ENCODE data around the gene SUCLA2. TPM values are rescaled to one million over a fixed set of nuclear protein-coding genes. Genes with fewer than 3 reads are reported as not detected.
"Not testable (repeated sequence)": the region's sequence is repeated elsewhere in the genome, so short reads cannot be mapped to it uniquely, and the experiment has no call there.

The SUCLA2 gene
- total RNA-seq, 1 experiment from 2014 or later = 54.4 TPM

DNA sequence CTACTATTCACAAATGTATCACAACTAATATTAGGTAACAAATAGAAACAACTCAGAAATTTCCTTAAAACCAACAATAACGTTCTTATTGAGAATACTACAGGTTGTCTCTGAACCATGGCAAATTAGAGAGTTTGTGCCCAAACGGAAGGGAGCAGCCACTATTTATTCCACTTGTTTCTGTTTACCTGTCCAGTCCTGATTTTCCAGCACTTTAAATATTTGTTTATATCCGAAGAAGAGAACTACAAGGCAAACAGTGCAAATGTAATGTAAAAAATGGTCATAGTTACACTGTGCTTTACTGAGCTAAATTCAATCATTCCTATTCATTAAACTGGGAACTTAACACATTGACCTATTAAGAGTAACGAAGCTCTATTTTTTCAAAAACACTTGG lies 9.2 kb downstream of the SUCLA2 start:
- DNase-seq (ENCODE audit: low read depth) = no peak

DNA sequence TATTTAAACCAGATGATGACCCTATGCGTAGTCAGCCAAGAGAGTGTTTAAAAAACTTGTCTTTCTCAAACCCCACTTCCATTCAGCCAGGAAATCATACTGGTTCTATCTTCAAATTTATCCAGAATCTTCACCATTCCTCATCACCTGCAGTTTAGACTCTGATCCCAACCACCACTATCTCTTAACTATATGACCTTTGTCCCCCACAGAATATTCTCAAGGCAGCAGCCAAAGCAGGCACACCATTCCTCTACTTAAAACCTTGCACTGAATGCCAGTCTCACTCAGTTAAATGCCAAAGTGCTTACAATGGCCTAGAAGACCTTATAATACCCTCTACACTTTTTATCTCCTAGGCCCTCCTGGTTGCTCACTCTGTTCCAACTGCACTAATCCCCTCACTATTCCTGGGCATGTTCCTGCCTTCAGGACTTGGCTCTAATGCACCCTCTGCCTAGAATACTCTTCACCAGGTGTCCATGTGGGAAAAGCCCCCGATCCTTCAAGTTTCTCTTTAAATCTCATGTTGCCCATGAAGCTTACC lies 10.1 kb downstream of the SUCLA2 start:
- no peak for DNase-seq (ENCODE audit: low read depth)

GRCh38 chr13:47990427-47990826 lies 10.6 kb downstream of the SUCLA2 start:
- no peak for DNase-seq (ENCODE audit: low read depth)

- no peak for DNase-seq (ENCODE audit: low read depth)
Measured at GRCh38 chr13:47983070-47983469, 18.0 kb downstream of the SUCLA2 start.

- no peak for DNase-seq (ENCODE audit: low read depth)
Measured at GRCh38 chr13:47976325-47976724, 24.7 kb downstream of the SUCLA2 start.

DNA sequence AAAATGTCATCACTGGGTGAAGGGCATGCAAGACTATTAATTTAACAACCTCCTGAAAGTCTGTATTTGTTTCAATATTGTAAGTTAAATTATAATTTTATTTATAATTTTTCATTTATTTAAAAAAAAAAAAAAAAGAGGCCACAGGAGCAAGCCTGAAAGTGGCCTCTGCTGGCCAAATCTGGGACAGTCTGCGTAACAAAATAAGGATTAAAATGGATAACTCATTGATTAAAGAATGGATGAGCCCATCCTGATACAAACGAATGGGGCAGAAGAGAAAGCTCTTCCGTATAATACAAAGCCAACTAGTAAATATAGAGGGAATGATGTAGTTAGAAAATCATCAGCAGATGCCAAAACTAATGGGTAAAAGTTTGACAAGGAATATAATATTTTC lies 36.2 kb downstream of the SUCLA2 start:
- DNase-seq (ENCODE audit: low read depth) = no peak

GRCh38 chr13:47962237-47962636 lies 38.8 kb downstream of the SUCLA2 start:
- no peak for DNase-seq (ENCODE audit: low read depth)

DNA sequence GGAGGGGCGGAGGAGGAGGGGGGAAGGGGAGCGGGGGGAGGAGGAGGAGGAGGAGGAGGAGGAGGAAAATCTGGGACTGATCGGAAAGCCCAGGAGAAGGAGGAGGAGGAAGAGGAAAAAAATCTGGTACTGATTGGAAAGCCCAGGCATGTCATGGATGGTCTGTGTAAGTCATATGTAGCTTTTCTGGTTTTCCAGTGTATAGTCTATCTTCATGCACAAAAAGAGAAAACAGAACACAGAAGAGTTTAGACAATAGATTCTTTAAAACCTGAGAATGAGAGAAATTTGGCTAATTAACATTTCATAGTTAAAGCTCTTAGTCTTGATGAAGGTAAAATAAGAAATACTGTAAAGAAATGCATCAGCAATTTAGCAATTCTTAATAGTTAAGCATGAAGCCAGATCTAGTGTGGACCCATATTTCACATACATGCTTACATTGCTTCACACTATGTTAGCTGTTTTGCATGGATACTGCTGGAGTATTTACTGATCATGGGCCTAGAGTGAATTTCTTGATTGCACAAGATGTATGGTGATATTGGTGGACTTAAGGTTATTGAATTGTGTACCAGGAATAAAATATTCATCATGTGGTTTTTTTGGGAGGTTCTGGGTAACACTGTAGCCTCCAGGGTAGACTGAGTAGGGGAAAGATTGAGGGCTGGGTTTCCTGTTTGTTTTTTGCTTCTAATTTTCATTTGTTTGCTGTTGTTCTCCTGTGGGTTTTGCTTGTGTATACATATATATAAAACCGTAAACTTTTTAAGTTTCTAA lies 41.4 kb downstream of the SUCLA2 start:
- DNase-seq (ENCODE audit: low read depth) = no peak

GRCh38 chr13:47957073-47957472 lies 44.0 kb downstream of the SUCLA2 start:
- no peak for DNase-seq (ENCODE audit: low read depth)

DNA sequence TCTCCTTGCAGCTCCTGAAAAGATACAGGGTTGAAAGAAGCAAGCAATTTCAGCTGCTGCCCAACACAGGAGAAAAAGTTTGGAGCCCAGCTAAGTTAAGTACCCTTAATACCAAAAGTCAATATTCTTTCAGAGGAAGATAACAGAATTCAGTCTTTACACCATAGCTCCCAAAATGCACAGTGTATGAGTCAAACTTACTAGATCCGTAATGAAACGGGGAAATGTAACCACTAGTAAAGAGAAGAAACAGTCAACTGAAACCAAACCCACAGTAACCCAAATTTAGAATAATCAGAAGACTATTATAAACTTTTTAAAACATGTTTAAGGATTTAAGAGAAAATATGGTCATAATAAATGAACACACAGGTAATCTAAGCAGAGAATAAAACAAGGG lies 45.2 kb downstream of the SUCLA2 start:
- no peak for DNase-seq (ENCODE audit: low read depth)

DNA sequence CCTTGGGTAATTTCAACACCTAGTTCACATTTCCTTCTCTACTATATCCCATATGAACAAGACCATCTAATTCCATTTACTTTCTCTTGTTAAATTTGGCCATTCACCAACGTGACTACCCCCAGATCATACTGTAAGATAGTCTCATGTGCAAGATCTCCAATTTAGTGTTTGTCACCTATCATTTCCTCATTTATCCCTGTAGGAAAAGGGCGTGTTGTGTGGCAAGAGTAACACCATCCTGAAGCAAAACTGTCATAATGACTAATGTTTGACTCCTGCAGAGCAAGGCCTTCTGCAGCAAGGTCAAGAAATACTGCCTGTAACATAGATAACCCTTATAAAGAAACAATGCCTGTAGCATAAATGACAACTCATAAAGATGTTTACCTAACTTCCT lies 51.3 kb downstream of the SUCLA2 start:
- DNase-seq (ENCODE audit: low read depth) = no peak

DNA sequence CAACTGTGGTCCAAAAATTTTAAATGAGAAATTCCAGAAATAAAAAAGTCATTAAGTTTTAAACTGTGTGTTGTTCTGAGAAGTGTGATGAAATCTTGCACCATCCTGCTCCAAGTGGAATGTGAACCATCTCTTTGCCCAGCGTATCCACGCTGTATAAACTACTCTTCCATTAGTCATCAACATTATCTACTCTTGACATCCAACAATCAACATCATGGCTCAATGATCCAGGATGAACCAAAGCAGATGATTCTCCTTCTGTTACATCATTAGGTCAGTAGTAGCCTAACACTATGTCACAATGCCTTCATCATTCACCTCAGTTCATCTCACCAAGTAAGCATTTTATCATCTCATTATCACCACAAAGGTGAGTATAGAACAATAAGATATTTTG lies 55.3 kb downstream of the SUCLA2 start:
- DNase-seq (ENCODE audit: low read depth) = peak; percentile 2

DNA sequence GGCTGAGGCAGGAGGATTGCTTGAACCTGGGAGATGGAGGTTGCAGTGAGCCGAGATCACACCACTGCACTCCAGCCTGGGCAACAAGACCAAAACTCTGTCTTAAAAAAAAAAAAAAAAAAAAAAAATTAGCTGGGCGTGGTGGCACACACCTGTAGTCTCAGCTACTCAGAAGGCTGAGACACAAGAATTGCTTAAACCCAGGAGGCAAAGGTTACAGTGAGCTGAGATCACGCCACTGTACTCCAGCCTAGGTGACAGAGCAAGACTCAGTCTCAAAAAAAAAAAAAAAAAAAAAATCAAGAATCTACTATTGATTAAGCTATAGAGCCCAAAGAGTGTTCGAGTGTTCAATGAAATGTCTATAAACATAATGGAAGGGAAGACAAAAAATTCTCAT lies 55.9 kb downstream of the SUCLA2 start:
- not testable (repeated sequence) for DNase-seq (ENCODE audit: low read depth)

- DNase-seq (ENCODE audit: low read depth) = no peak
Measured at GRCh38 chr13:47934371-47934770, 66.7 kb downstream of the SUCLA2 start.

- peak; percentile 4 for DNase-seq (ENCODE audit: low read depth)
Measured at GRCh38 chr13:47932950-47933923, 67.8 kb downstream of the SUCLA2 start.

DNA sequence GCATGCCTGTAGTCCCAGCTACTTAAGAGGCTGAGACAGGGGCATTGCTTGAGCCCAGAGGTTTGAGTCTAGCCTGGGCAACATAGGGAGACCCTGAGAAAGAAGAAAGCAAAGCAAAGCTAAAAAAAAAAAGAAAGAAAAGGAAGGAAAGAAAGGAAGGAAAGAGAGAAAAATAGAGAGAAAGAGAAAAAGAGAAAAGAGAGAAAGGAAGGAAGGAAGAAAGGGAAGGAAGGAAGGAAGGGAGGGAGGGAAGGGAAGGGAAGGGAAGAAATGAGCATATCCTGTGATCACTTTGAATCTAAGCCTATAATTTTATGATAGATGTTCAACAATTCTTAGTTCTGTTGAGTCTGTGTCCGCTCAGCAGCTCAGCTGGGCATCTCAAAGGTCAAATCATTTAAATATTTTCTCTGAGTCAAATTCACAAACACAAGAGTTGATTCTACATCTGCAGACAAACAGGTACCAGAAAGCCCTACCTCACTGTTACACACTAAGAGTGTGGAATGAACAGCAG lies 70.4 kb downstream of the SUCLA2 start:
- DNase-seq (ENCODE audit: low read depth) = no peak

GRCh38 chr13:47929156-47929555 lies 71.9 kb downstream of the SUCLA2 start:
- no peak for DNase-seq (ENCODE audit: low read depth)

DNA sequence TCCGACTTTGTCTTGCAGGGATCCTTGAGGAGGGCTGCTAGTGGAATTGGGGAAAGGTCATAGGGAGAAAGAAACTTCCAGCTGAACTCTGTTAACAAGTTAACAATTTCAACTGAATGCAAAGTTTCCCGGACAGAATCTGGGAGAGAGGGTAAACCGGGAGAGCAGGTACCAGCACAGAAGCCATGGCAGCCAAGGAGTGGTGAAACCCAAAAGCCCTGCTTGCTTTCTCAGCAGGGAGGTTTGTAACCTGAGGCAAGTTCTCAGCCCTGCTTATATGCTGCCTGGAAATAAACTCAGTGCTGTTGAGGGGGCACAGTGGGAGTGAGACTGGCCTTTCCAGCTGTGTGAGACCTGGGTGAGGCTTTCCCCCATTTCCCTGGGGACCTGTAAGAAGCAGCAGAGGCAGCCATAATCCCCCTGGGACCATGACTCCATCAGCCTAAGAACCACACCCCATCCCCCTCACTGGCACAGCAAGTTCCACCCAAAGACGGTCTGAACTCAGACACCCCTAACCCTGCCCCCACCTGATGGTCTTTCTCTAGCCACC lies 84.0 kb downstream of the SUCLA2 start:
- no peak for DNase-seq (ENCODE audit: low read depth)

DNA sequence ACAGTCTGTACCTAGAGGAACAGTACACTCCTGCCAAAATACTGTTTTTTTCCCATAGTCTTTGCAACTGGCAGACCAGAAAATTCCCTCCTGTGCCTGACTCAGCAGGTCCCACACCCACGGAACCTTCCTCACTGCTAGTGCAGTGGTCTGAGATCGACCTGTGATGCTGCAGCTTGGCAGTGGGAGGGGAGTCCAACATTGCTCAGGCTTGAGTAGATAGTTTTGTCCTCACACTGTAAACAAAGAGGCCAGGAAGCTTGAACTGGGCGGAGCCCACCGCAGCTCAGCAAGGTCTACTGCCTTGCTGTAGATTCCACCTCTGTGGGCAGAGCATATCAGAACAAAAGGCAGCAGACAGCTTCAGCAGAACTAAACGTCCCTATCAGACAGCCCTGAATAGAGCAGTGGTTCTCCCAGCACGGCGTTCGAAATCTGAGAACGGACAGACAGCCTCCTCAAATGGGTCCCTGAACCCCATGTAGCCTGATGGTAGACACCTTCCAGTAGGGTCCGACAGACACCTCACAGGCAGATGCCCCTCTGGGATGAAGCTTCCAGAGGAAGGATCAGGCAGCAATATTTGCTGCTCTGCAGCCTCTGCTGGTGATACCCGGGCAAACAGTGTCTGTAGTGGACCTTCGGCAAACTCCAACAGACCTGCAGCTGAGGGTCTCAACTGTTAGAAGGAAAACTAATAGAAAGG lies 92.7 kb downstream of the SUCLA2 start:
- DNase-seq (ENCODE audit: low read depth) = peak; percentile 6

DNA sequence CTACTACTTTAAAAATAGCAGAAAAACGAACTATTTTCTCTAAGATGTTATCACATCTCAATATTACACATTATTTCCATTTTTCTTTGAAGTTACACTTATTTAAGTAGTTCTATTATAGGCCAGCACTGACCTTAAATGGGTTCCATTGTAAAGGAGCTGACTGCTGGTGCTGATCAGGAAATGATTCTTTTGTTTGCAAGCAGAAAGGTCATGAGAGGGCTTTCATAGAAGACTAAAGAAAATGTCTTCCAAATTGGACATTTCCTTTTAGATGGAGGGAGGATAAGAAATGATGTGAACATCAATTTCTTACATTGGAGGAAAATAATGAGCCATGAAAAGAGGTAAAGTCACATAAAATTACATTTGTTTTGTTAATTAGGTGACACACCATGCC lies 96.2 kb downstream of the SUCLA2 start:
- no peak for DNase-seq (ENCODE audit: low read depth)

DNA sequence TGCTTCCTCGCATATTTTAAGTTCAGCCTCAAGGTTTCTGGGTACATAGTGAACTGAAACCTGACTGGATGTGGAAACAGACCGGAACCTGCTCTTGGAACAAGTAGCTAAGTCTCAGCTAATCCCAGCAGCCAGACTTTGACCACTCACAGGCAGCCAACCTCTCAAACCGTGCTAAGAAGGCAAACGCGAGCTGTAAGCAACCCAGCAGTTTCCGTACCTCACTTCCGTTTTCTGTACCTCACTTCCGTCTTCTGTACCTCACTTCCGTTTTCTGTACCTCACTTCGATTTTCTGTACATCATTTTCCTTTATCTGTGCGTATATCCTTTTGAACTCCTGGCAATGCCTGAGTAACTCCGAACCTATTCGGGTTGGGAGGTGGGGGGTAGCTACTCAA lies 96.8 kb downstream of the SUCLA2 start:
- DNase-seq (ENCODE audit: low read depth) = peak; percentile 28

Data from Daoy (cell line).